H9 (cell line): ENCODE results near the gene VAV2. TPM values are rescaled to one million over a fixed set of nuclear protein-coding genes. Genes with fewer than 3 reads are reported as not detected.

Experiments used
- DNase-seq: peaks from one replicate; pipeline ENCODE4 v3.0.0-alpha.2; 2017
- H2AFZ ChIP-seq: one replicate; pipeline ENCODE4 v1.6.1; 2013; ENCODE audit warnings: mild to moderate bottlenecking, low read length, control low read depth, moderate library complexity
- H2AK5ac ChIP-seq: 2 replicates; pipeline ENCODE4 v1.6.1; 2013; ENCODE audit warnings: low read length, control low read depth, mixed read lengths; ENCODE audit not compliant: insufficient read length
- H2BK120ac ChIP-seq: one replicate; pipeline ENCODE4 v1.6.1; 2013; ENCODE audit warnings: low read depth, mild to moderate bottlenecking, low read length, control low read depth, inconsistent platforms; ENCODE audit not compliant: poor library complexity, severe bottlenecking
- H2BK12ac ChIP-seq: 2 replicates; pipeline ENCODE4 v1.6.1; 2013; ENCODE audit warnings: low read length, control low read depth, mixed read lengths, low read depth; ENCODE audit not compliant: insufficient read length
- H2BK15ac ChIP-seq: 2 replicates; pipeline ENCODE4 v1.6.1; 2013; ENCODE audit warnings: low read depth, low read length, control low read depth
- H2BK20ac ChIP-seq: one replicate; pipeline ENCODE4 v1.6.1; 2013; ENCODE audit warnings: low read depth, mild to moderate bottlenecking, low read length, control low read depth, inconsistent platforms; ENCODE audit not compliant: poor library complexity, severe bottlenecking
- H2BK5ac ChIP-seq: 2 replicates; pipeline ENCODE4 v1.6.1; 2013; ENCODE audit warnings: low read length, control low read depth, mixed read lengths; ENCODE audit not compliant: insufficient read length
- H3K14ac ChIP-seq: 2 replicates; pipeline ENCODE4 v1.6.1; 2013; ENCODE audit warnings: low read length, control low read depth; ENCODE audit not compliant: insufficient read depth
- H3K18ac ChIP-seq: 2 replicates; pipeline ENCODE4 v1.6.1; 2013; ENCODE audit warnings: low read depth, mild to moderate bottlenecking, mixed read lengths, low read length, control low read depth; ENCODE audit not compliant: insufficient read length
- H3K23ac ChIP-seq: 2 replicates; pipeline ENCODE4 v1.6.1; 2013; ENCODE audit warnings: low read length, control low read depth, mixed read lengths, low read depth; ENCODE audit not compliant: insufficient read length
- H3K23me2 ChIP-seq: 2 replicates; pipeline ENCODE4 v1.6.1; 2013; ENCODE audit warnings: low read depth, mild to moderate bottlenecking, mixed read lengths, low read length, control low read depth; ENCODE audit not compliant: insufficient read length, poor library complexity, severe bottlenecking
- H3K27ac ChIP-seq: 2 replicates; pipeline ENCODE4 v1.5.1; 2013; ENCODE audit warnings: low read length, control low read depth, mixed read lengths, low read depth; ENCODE audit not compliant: insufficient read length
- H3K27me3 ChIP-seq: 2 replicates; pipeline ENCODE4 v1.6.1; 2013; ENCODE audit warnings: low read length, control low read depth, inconsistent platforms; ENCODE audit not compliant: insufficient read depth
- H3K4ac ChIP-seq: 2 replicates; pipeline ENCODE4 v1.6.1; 2013; ENCODE audit warnings: low read depth, mild to moderate bottlenecking, control low read depth, inconsistent platforms, low read length, moderate library complexity
- H3K4me1 ChIP-seq: 2 replicates; pipeline ENCODE4 v1.6.1; 2013; ENCODE audit warnings: low read length, control low read depth, inconsistent platforms; ENCODE audit not compliant: insufficient read depth
- H3K4me2 ChIP-seq: 2 replicates; pipeline ENCODE4 v1.6.1; 2013; ENCODE audit warnings: low read length, control low read depth, mixed read lengths; ENCODE audit not compliant: insufficient read length, insufficient read depth
- H3K56ac ChIP-seq: 2 replicates; pipeline ENCODE4 v1.6.1; 2013; ENCODE audit warnings: low read depth, mild to moderate bottlenecking, mixed read lengths, low read length, control low read depth; ENCODE audit not compliant: insufficient read length
- H3K79me1 ChIP-seq: 2 replicates; pipeline ENCODE4 v1.6.1; 2013; ENCODE audit warnings: low read depth, mild to moderate bottlenecking, moderate library complexity, low read length, control low read depth, inconsistent platforms; ENCODE audit not compliant: insufficient read depth, poor library complexity, severe bottlenecking
- H3K79me2 ChIP-seq: 2 replicates; pipeline ENCODE4 v1.6.1; 2013; ENCODE audit warnings: low read length, control low read depth, inconsistent platforms; ENCODE audit not compliant: insufficient read depth
- H3K9ac ChIP-seq: 2 replicates; pipeline ENCODE4 v1.6.1; 2013; ENCODE audit warnings: low read length, control low read depth, mixed read lengths; ENCODE audit not compliant: insufficient read length; ENCODE audit errors: extremely low read depth
- H3K9me3 ChIP-seq: one replicate; pipeline ENCODE4 v1.6.1; 2013; ENCODE audit warnings: low read depth, low read length, inconsistent platforms; ENCODE audit not compliant: control insufficient read depth
- H3T11ph ChIP-seq: one replicate; pipeline ENCODE4 v1.6.1; 2013; ENCODE audit warnings: mild to moderate bottlenecking, low read length, control low read depth, inconsistent platforms
- H4K20me1 ChIP-seq: one replicate; pipeline ENCODE4 v1.6.1; 2013; ENCODE audit not compliant: control insufficient read depth, insufficient read length, insufficient read depth
- H4K5ac ChIP-seq: 2 replicates; pipeline ENCODE4 v1.6.1; 2013; ENCODE audit warnings: low read depth, mild to moderate bottlenecking, mixed read lengths, low read length, control low read depth; ENCODE audit not compliant: insufficient read length
- H4K8ac ChIP-seq: replicated peaks from 2 replicates; pipeline ENCODE4 v1.6.1; 2013; ENCODE audit warnings: low read length, control low read depth, mixed read lengths, low read depth; ENCODE audit not compliant: insufficient read length
- H4K91ac ChIP-seq: 2 replicates; pipeline ENCODE4 v1.6.1; 2013; ENCODE audit warnings: low read depth, mild to moderate bottlenecking, moderate library complexity, mixed read lengths, low read length, control low read depth; ENCODE audit not compliant: insufficient read length
- H3K27ac Mint-ChIP-seq, 3 experiments: 2 replicates in 2 of 3; 3 replicates in 1 of 3; pipeline ENCODE4 v1.8.0; 2020 to 2021; ENCODE audit warnings: mixed read lengths in 3 of 3, mild to moderate bottlenecking in 1 of 3, moderate library complexity in 1 of 3
- H3K27me3 Mint-ChIP-seq: 2 replicates; pipeline ENCODE4 v1.8.0; 2021; ENCODE audit warnings: low read depth, mild to moderate bottlenecking, moderate library complexity, mixed read lengths
- H3K36me3 Mint-ChIP-seq, 3 experiments: 2 replicates in 2 of 3; 3 replicates in 1 of 3; pipeline ENCODE4 v1.8.0; 2020 to 2021; ENCODE audit warnings: low read depth in 3 of 3, mixed read lengths in 3 of 3; ENCODE audit not compliant: insufficient read depth in 1 of 3
- H3K4me1 Mint-ChIP-seq, 2 experiments: 2 replicates each; pipeline ENCODE4 v1.8.0; 2020; ENCODE audit warnings: mixed read lengths in 2 of 2
- H3K4me3 Mint-ChIP-seq, 2 experiments: 2 replicates in 1 of 2; 3 replicates in 1 of 2; pipeline ENCODE4 v1.8.0; 2020 to 2021; ENCODE audit warnings: mild to moderate bottlenecking in 2 of 2, mixed read lengths in 2 of 2, moderate library complexity in 1 of 2
- H3K9me3 Mint-ChIP-seq, 2 experiments: 2 replicates in 1 of 2; 3 replicates in 1 of 2; pipeline ENCODE4 v1.8.0; 2020; ENCODE audit warnings: mild to moderate bottlenecking in 2 of 2, mixed read lengths in 2 of 2, moderate library complexity in 1 of 2
- WGBS: extraction: QIAGEN DNeasy Blood & Tissue Kit; methylation state at CpG from one replicate; pipeline ENCODE4 v1.1.7; 2013; ENCODE audit warnings: missing lambda C conversion rate, low lambda C conversion rate, mixed read lengths; ENCODE audit not compliant: insufficient read length; ENCODE audit errors: extremely low coverage; 5-methylcytosine and 5-hydroxymethylcytosine counted together
- total RNA-seq: library from RNA; stranded (reverse); gene quantifications from 2 replicates; pipeline ENCODE4 v1.2.1, GENCODE V29; 2021
- TF ChIP-seq, protein P1 (sequence below): fragments of 200-600 bp; sonication (generic); conservative IDR thresholded peaks from 3 replicates; pipeline ENCODE4 v1.8.0; 2021; ENCODE audit warnings: antibody characterized with exemption, mild to moderate bottlenecking

Gene VAV2
- total RNA-seq, 1 experiment from 2014 or later = 58.7 TPM

DNA sequence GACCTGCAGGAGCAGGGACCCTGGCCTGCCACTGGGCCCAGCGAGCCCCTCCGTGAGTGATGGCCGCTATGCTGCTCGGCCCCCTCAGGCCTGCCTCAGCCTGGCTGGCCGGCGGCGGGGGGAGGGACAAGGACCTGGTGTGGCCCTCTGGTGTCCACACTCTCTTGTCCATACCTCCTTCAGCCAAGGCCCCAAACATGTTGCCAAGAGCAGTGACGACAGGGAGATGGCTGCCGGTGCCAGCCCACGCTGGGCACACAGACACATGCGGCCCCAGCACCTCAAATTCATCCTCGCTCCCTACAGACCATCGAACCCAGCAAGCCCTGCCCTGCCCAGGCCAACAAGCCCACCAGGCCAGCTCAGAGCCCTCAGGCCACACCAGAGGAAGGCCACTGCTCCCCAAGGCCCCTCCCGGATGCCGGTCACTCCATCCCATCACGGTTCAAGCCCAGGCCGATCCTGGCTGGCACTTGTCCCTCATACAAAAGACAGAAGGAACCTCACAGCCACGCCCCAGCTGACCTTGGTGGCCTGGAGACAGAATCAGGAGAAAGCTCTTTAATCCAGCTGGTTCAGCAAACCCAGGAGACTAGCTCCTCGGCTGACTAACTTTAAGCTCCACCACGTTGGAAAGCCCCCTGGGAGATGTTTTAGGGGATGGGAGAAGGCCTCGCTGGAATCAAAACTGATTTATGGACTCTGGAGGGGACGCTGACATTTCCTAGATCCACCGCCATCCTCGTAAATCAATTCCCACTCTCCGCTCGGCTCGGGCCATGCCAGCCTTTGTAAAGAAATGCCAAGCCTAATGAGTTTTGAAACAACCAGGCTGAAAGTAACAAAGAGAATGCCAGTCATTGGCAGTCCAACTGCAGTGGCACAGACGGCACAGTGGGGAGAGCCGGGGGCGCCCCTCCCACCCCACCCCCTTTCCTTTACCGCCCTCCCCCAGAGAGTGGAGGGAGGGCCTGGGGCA, 84.9 kb downstream of the VAV2 start:
- H2AK5ac ChIP-seq = no peak overlapping the region
- no peaks in the 10 kb centered on the region for H4K20me1 ChIP-seq
- no CpG with 5 or more reads among the region's 31 CpGs for WGBS
- Mint-ChIP-seq H3K36me3 (peaks cover 0 to 3% (median 0%) of the 10 kb centered on the region in 3 experiments; a peak in 2 of 7 replicates), H3K4me3 (no peak overlapping the region), H3K4me1 (peaks cover 9 to 17% of the 10 kb centered on the region in 2 experiments; a peak in 3 of 4 replicates), H3K9me3 (no peaks in the 10 kb centered on the region; a peak in 1 of 5 replicates), H3K27ac (peak overlapping the region in 1 of 3 experiments; percentile 55; a peak in 2 of 7 replicates), H3K27me3 (no peaks in the 10 kb centered on the region)
- no peaks in the 10 kb centered on the region for H3K9me3 ChIP-seq
- no peak overlapping the region for H3K27ac ChIP-seq
- H2BK120ac ChIP-seq = no peak overlapping the region
- no peak overlapping the region for H3T11ph ChIP-seq
- no peak overlapping the region for H3K4me2 ChIP-seq
- no peaks in the 10 kb centered on the region for H3K79me1 ChIP-seq
- no peak overlapping the region for H4K5ac ChIP-seq
- peaks cover 3% of the 10 kb centered on the region for H3K79me2 ChIP-seq
- no peaks in the 10 kb centered on the region for H3K27me3 ChIP-seq
- no peak overlapping the region for H2BK20ac ChIP-seq
- TF ChIP-seq, protein P1, sequence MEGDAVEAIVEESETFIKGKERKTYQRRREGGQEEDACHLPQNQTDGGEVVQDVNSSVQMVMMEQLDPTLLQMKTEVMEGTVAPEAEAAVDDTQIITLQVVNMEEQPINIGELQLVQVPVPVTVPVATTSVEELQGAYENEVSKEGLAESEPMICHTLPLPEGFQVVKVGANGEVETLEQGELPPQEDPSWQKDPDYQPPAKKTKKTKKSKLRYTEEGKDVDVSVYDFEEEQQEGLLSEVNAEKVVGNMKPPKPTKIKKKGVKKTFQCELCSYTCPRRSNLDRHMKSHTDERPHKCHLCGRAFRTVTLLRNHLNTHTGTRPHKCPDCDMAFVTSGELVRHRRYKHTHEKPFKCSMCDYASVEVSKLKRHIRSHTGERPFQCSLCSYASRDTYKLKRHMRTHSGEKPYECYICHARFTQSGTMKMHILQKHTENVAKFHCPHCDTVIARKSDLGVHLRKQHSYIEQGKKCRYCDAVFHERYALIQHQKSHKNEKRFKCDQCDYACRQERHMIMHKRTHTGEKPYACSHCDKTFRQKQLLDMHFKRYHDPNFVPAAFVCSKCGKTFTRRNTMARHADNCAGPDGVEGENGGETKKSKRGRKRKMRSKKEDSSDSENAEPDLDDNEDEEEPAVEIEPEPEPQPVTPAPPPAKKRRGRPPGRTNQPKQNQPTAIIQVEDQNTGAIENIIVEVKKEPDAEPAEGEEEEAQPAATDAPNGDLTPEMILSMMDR = no peak
- H3K18ac ChIP-seq = no peak overlapping the region
- no peak overlapping the region for H2BK5ac ChIP-seq
- no peak overlapping the region for H3K56ac ChIP-seq
- H2AFZ ChIP-seq = no peak overlapping the region
- H3K4ac ChIP-seq = no peak overlapping the region
- peak overlapping the region; percentile 31; the same call in 1 of the 2 replicates for H3K14ac ChIP-seq
- no peak overlapping the region for H3K23ac ChIP-seq
- no peak overlapping the region for H4K8ac ChIP-seq
- no peak overlapping the region for H3K9ac ChIP-seq
- H4K91ac ChIP-seq = no peak overlapping the region
- no peak overlapping the region for H2BK12ac ChIP-seq
- H3K4me1 ChIP-seq = no peaks in the 10 kb centered on the region
- no peak for DNase-seq
- no peak overlapping the region for H2BK15ac ChIP-seq
- H3K23me2 ChIP-seq = no peaks in the 10 kb centered on the region
